ENCODE results near the gene CAPN2. TPM values are rescaled to one million over a fixed set of nuclear protein-coding genes. Genes with fewer than 3 reads are reported as not detected.

Gene CAPN2
- polyA plus RNA-seq, 6 donors from 2014 or later, result 21.2 to 35.1 (median 26.2) TPM

- Mint-ChIP-seq H3K36me3 (no peaks in the 10 kb centered on the region), H3K9me3 (peaks cover 0 to 2% (median 0%) of the 10 kb centered on the region in 7 donors), H3K4me1 (no peaks in the 10 kb centered on the region), H3K27me3 (no peaks in the 10 kb centered on the region), H3K27ac (peak overlapping the region in 1 of 6 donors; percentile 72), H3K4me3 (no peak overlapping the region)
- no peak for DNase-seq
- ATAC-seq (ENCODE audit: low read depth in 2 of 2), result no peak
Observed at GRCh38 chr1:223742856-223743517, 30.6 kb downstream of the CAPN2 start.

GRCh38 chr1:223745731-223746130, 33.4 kb downstream of the CAPN2 start:
- ATAC-seq (ENCODE audit: low read depth in 2 of 2), result no peak
- DNase-seq, result no peak
- H3K4me3 Mint-ChIP-seq, result no peak overlapping the region
- no peaks in the 10 kb centered on the region for H3K36me3 Mint-ChIP-seq
- no peaks in the 10 kb centered on the region for H3K27me3 Mint-ChIP-seq
- H3K9me3 Mint-ChIP-seq, result peaks cover 0 to 2% (median 0%) of the 10 kb centered on the region in 7 donors
- H3K27ac Mint-ChIP-seq, result peak overlapping the region in 1 of 6 donors; percentile 13
- H3K4me1 Mint-ChIP-seq, result peaks cover 0 to 7% (median 0%) of the 10 kb centered on the region in 3 donors

GRCh38 chr1:223747838-223748335, 35.5 kb downstream of the CAPN2 start:
- ATAC-seq (ENCODE audit: low read depth in 2 of 2), result no peak
- Mint-ChIP-seq H3K27ac (no peak overlapping the region), H3K27me3 (no peaks in the 10 kb centered on the region), H3K36me3 (peaks cover 2 to 10% of the 10 kb centered on the region in 2 donors), H3K4me1 (peaks cover 0 to 7% (median 0%) of the 10 kb centered on the region in 3 donors), H3K9me3 (peaks cover 0 to 2% (median 0%) of the 10 kb centered on the region in 7 donors), H3K4me3 (peak overlapping the region in 6 of 8 donors; percentile 58 to 88 (median 78))
- DNase-seq, result no peak

- Mint-ChIP-seq H3K27me3 (no peaks in the 10 kb centered on the region), H3K36me3 (peaks cover 7 to 15% of the 10 kb centered on the region in 2 donors), H3K27ac (no peak overlapping the region), H3K9me3 (no peaks in the 10 kb centered on the region), H3K4me3 (peak overlapping the region in 7 of 8 donors; percentile 58 to 91 (median 80)), H3K4me1 (peaks cover 0 to 7% (median 0%) of the 10 kb centered on the region in 3 donors)
- no peak for DNase-seq
- ATAC-seq (ENCODE audit: low read depth in 2 of 2), result no peak
Observed at GRCh38 chr1:223748405-223748772, 36.0 kb downstream of the CAPN2 start.

GRCh38 chr1:223748773-223749733, 36.7 kb downstream of the CAPN2 start:
- Mint-ChIP-seq H3K27me3 (no peaks in the 10 kb centered on the region), H3K27ac (no peak overlapping the region), H3K9me3 (no peaks in the 10 kb centered on the region), H3K4me3 (peak overlapping the region; percentile 58 to 91 (median 80)), H3K36me3 (peaks cover 7 to 15% of the 10 kb centered on the region in 2 donors), H3K4me1 (peaks cover 0 to 7% (median 0%) of the 10 kb centered on the region in 3 donors)
- ATAC-seq (ENCODE audit: low read depth in 2 of 2) (peak; percentile 84 to 93), DNase-seq (peak; percentile 62)

- Mint-ChIP-seq H3K9me3 (no peaks in the 10 kb centered on the region), H3K4me3 (peak overlapping the region in 2 of 8 donors; percentile 41 to 68), H3K4me1 (peaks cover 0 to 7% (median 0%) of the 10 kb centered on the region in 3 donors), H3K27me3 (no peaks in the 10 kb centered on the region), H3K36me3 (peaks cover 7 to 15% of the 10 kb centered on the region in 2 donors), H3K27ac (no peak overlapping the region)
- DNase-seq, result no peak
- ATAC-seq (ENCODE audit: low read depth in 2 of 2), result no peak
Observed at GRCh38 chr1:223750730-223751570, 38.6 kb downstream of the CAPN2 start.

- Mint-ChIP-seq H3K27ac (peak overlapping the region in 2 of 6 donors; percentile 44 to 76), H3K27me3 (no peaks in the 10 kb centered on the region), H3K9me3 (no peaks in the 10 kb centered on the region), H3K4me1 (peaks cover 0 to 7% (median 0%) of the 10 kb centered on the region in 3 donors), H3K4me3 (peak overlapping the region in 2 of 8 donors; percentile 4 to 41), H3K36me3 (peaks cover 7 to 15% of the 10 kb centered on the region in 2 donors)
- DNase-seq (no peak), ATAC-seq (ENCODE audit: low read depth in 2 of 2) (no peak)
Observed at GRCh38 chr1:223751696-223752095, 39.4 kb downstream of the CAPN2 start.

- peaks cover 7 to 15% of the 10 kb centered on the region in 2 donors for H3K36me3 Mint-ChIP-seq
- H3K4me1 Mint-ChIP-seq, result peaks cover 0 to 7% (median 0%) of the 10 kb centered on the region in 3 donors
- peak overlapping the region in 2 of 6 donors; percentile 66 to 85 for H3K27ac Mint-ChIP-seq
- H3K4me3 Mint-ChIP-seq, result no peak overlapping the region
- H3K27me3 Mint-ChIP-seq, result no peaks in the 10 kb centered on the region
- DNase-seq (no peak), ATAC-seq (ENCODE audit: low read depth in 2 of 2) (no peak)
- H3K9me3 Mint-ChIP-seq, result no peaks in the 10 kb centered on the region
Observed at GRCh38 chr1:223752721-223753515, 40.6 kb downstream of the CAPN2 start.

GRCh38 chr1:223754681-223755431, 42.5 kb downstream of the CAPN2 start:
- DNase-seq, result no peak
- Mint-ChIP-seq H3K27me3 (no peaks in the 10 kb centered on the region), H3K4me3 (no peak overlapping the region), H3K27ac (peak overlapping the region in 1 of 6 donors; percentile 80), H3K9me3 (no peaks in the 10 kb centered on the region), H3K4me1 (no peaks in the 10 kb centered on the region), H3K36me3 (peaks cover 7 to 15% of the 10 kb centered on the region in 2 donors)
- no peak for ATAC-seq (ENCODE audit: low read depth in 2 of 2)

GRCh38 chr1:223755432-223755792, 43.1 kb downstream of the CAPN2 start:
- Mint-ChIP-seq H3K4me3 (no peak overlapping the region), H3K4me1 (no peaks in the 10 kb centered on the region), H3K27ac (no peak overlapping the region), H3K27me3 (no peaks in the 10 kb centered on the region), H3K9me3 (no peaks in the 10 kb centered on the region), H3K36me3 (peaks cover 7 to 15% of the 10 kb centered on the region in 2 donors)
- DNase-seq (no peak), ATAC-seq (ENCODE audit: low read depth in 2 of 2) (no peak)

GRCh38 chr1:223755992-223756775, 43.8 kb downstream of the CAPN2 start:
- Mint-ChIP-seq H3K9me3 (no peaks in the 10 kb centered on the region), H3K4me3 (no peak overlapping the region), H3K27ac (no peak overlapping the region), H3K27me3 (no peaks in the 10 kb centered on the region), H3K36me3 (peaks cover 7 to 15% of the 10 kb centered on the region in 2 donors), H3K4me1 (no peaks in the 10 kb centered on the region)
- ATAC-seq (ENCODE audit: low read depth in 2 of 2), result no peak
- DNase-seq, result no peak
